NCI-H345 (cell line): ENCODE measurements around the gene CLEC20A.

ENCODE experiments used
- DNase-seq: peaks from one replicate; lab custom pipeline; 2025; lab: John Stamatoyannopoulos, UW

The CLEC20A gene

DNA sequence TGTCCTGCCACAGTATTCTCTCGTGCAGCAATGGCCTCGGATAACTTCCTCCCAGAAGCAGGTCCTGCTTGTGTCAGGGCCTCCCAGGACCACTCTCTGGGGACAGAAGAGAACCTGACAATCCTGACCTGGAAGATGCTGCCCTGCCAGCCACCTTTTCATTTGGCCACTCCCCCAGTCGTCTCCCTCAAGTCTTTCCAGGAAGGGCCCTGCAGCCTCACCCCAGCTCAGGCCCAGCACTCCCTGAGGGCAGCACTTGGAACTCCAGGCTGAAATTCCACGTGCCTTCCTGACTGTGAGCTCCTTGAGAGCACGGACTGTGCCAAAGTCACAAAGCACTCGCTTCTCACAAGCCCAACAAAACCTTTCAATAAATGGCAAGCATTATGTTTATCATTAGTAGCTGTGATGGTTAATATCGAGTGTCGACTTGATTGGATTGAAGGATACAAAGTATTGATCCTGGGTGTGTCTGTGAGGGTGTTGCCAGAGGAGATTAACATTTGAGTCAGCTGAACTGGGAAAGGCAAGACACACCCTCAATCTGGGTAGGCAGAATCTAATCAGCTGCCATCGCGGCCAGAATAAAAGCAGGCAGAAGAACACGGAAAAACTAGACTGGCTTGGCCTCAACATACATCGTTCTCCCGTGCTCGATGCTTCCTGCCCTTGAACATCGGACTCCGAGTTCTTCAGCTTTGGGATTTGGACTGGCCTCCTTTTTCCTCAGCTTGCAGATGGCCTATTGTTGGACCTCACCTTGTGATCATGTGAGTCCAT is 2.3 kb upstream of the CLEC20A start:
- DNase-seq: no peak

DNA sequence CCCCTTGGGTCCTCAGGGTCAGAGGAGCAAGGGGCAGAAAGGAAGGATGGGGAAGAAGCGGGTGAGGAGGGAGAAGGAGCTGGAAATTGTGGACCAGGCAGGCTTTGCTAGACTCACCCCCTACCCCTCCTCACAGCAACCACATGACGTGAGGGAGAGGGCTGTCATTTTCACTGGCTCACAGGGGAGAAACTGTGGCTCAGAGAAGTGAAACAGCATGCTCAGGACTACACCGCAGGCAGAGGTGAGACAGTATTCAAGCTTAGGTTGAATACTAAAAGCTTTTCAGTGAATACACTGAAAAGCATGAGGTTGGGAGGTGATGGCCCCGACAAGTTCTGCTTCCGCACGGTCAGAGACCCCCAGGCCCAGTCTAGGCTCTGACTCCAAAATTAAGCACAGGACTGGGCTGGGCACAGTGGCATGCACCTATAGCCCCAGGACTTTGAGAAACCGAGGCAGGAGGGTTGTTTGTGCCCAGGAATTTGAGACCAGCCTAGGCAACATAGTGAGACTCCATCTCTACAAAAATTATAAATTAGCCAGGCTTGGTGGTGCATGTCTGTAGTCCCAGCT is 1.2 kb upstream of the CLEC20A start:
- DNase-seq: no peak

DNA sequence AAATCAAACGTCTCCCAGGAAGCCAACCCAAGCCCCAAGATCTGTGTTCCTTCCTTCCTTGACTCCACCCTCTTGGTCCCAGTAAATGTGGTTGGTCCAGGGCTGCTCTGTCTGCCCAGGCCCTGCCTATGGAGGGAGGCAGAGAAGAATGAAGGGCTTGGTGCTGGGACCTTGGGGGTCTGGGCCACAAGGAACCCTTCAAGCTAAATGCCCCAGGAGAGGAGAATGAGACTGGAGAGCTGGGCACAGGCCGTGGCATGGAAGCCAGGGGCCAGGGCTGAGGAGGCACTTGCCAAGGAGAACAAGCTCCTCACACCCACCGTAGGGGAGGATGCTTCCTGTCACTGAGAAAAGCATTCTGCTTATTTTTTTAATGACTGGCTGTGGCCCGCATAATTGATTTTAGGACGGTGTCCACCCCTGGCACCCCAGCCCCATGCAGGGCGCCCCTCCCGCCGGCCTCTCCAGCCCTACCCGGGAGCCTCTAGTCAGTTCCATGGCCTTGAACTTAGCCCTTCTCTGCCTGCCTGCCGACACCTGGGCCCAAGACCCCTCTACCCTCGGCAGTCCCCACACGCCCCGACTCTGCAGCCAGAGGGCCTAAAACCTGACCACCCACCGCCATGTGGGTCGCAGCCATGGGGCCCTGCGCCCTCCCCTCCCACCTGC is 889 bp downstream of the CLEC20A start:
- DNase-seq: no peak

DNA sequence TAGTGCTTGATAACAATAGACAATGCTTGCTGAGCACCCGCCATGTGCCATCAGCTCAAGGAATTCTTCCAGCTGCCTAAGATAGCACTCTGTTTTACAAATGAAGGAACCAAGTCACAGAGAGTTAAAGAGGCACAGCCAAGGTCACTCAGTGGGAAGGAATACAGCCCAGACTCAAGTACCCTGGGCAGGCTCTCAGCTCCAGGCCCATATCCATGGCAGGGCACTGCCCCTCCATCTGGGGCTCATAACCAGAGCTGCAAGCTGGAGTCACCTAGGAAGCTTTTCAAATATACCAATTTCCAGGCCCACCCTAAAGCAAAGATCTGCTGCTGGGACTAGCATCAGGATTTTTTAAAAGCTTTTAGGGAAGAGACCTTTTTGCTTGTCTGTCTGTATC is 1.6 kb downstream of the CLEC20A start:
- DNase-seq: no peak

DNA sequence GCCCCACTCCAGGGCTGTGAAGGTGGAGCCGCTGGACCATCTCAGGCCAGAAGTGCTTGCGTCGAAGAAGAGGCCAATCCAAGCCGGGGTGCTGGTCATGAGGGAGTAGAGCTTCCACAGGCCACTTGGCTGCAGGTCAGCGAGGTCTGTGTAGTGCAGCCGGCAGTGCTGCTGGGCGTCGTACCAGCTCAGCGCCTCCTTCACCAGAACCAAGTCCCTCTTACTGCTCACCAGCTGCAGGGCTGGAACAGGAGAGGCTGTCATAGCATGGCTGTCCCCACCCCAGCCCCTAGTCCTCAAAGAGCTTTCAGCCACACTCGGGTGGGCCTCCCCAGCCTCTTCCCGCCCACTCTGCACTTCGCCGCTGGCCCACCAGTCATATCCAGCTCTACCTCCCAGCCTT is 2.2 kb downstream of the CLEC20A start:
- DNase-seq: no peak

DNA sequence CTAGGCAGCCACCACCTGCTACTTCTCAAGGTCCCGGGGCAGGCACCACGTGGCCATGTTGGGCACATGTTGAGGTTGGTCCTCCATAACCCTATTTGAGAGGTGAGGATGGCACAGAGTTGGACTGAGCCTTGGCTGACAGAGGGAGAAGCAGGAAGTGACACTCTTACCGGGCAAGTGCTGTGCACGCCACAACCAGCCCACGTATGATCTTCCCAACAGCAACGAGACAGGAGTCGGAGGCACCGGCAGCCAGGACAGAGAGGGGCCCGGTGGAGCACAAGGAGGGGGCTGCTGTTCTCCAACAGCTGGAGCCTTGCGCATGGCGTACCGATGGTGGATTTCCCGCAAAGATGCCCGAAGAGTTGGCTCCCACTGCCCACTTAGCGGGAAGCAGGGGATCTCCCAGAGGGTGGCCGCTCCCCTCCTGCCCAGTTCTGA is 3.4 kb downstream of the CLEC20A start:
- DNase-seq: no peak

DNA sequence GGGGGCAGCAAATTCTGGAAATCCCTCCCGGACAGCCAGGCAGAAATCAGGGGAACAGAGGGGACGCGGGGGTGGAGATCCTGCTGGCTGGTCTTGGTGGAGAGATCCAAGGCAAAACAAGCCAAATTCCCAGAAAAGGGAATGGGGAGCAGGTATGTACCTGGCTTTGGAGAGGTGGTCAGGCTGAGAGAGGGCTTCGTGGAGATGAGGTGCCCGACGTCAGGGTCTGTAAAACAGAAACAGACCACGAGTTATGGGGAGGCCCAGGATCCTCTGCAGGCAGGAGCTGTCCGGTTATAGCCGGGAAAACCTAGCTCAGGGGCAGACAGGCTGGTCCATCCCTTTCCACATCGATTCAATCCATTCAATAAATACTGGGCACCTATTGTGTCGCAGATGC is 4.4 kb downstream of the CLEC20A start:
- no peak for DNase-seq

DNA sequence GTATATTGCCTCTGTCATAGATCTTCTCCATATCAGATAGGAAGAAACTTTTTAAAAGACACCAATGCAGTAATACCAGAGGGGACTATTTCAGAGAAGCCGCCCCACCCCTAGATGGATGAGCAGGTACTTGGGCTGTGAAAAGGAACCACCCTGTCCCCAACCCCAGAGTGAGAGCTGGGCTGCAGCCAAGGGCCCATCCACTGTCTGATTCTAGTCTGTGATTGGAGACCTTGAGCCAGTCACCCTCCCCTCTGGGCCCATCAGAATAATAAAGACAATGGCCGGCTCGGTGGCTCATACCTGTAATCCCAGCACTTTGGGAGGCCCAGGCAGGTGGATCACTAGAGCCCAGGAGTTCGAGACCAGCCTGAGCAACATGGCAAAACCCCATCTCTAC is 5.0 kb downstream of the CLEC20A start:
- no peak for DNase-seq

DNA sequence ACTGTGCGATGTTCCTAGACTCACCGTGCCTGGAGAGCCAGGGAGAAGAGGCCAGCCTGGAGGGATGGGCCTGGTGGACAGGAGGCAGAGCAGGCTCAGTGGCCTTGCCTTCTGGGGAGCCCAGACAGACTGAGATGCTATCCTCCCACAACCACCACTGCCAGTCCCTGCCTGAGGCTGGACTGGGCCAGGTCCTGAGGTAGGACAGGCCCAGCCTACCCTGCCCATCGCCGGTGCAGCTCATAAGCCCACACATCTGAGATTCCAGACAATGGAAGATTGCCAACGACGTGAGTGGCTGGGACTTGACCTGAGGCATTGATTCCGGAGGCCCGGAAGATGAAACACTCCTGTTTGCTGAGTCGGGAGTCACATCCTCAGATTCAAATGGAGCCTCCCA is 5.8 kb downstream of the CLEC20A start:
- no peak for DNase-seq

DNA sequence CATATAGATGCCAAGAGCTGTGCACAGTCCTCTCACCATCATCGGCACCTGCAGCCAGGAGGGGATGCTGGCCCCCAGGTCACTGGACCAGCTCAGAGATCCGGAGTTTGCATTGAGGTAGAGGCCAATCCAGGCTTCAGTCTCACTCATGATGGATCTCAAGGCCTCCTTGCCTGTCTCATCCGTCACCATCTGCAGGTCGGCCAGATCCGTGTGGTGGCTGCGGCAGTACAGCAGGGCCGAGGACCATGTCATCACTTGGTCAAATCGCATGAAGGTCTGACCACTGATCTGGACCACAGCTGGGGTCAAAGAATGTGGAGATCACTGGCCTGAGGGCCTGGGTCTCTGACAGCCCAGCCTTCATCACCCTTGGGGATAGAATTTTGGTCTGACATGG is 6.6 kb downstream of the CLEC20A start:
- DNase-seq: no peak

DNA sequence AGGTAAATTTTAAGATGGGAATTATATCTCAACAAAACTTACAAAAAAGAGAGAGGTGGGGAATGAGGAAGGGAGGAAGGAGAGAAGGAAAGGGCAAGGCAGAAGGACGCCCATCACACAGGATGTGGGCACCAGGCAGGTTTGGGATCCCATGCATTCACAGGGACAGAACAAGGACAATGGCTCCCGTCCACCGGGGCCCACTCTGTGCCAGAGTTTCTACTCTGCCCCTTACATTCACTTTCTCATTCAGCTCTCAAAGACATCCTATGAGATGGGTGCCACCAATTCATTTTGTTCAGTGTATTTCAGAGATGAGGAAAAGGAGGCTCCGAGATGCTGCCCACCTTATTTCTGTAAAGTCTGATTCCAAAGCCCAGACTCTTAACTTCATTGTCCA is 7.4 kb downstream of the CLEC20A start:
- DNase-seq: no peak

DNA sequence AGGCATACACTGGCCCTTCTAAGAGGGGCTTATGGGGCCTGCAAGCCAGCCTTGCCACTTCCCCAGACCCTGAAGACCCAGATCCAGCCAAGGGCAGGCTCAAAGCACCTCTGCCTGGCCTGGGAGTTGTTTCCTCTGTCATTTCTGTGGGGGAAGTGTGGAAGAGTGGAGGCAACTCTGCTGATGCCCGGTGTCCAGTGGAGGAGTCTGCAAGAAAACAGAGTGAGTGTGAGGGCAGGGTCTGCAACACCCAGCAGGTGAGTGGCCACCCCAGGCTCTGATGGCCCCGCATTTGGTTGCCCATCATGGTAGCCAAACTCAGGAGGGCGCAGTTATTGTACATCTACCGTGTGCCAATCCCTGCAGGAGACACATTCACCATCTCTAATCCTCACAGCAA is 8.4 kb downstream of the CLEC20A start:
- DNase-seq: no peak

DNA sequence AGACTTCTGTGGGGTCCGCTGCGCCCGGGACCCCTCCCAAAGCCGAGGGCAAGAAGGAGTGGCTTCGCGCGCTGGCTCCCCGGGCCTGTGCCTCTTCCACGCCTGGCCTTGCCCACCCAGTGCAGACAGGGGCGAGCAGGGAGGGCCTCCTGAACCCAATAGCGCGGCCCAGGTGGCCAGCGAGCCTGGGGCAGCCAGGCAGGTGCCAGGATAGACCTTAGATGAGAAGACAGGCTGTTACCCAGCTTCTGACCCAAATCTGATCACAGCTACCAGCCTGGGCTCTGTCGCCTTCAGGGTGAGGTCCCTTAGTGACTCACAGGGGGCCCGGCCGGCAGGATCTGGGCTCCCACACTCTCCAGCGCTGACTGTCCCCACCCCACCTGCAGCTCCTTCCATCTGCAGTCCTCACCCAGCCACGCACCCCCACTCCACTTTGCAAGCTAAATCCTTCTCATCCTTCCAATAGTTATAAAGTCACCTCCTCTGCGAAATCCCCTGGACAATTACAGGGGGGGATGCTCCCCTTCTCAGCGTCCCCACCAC is 9.6 kb downstream of the CLEC20A start:
- DNase-seq: no peak

DNA sequence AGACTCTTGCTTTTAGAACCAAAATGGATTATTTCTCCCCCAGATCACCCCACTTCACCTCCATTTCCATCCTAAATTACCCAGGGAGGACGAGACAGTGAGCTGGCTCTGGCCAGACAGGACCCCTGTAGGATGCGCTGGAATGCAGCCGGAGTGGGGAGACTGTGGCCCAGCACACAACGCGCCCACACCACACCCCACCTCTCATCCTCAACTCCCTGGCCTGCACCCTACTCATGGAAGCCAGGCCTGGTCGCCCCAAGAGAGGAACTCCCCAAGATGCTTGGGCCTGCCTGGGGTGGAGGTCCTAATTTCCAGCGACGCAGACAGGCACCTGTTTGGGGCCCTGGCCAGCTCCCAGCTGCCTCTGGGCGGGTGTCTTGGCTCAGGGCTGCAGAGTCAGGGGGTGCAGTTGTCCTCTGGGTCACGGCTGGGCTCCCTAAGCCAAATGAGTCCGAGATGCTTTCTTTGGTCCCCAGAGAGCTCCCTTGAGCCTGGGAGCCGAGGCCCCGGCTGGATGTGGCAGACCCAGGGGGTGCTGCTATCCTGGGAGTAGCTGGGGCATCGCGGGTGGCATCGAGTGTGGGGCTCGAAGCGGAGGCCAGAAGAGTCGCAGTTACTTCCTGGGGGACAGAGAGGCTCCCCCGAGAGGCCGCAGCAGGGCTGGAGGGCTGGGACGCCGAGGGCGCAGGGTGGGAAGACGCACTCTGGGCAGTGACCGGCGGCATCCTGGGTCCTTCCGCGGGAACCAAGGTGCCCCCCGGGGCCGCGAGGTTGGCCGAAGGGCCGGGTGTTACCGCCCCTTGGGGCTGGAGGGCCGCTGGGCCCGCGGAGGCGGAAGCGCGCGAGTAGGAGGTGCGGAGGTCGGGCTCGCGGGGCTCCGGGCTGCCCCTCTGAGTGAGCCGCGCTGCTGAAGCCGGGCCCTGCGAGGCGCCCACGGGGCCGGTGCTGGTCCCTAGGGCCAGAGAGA is 10.4 kb downstream of the CLEC20A start:
- no peak for DNase-seq

DNA sequence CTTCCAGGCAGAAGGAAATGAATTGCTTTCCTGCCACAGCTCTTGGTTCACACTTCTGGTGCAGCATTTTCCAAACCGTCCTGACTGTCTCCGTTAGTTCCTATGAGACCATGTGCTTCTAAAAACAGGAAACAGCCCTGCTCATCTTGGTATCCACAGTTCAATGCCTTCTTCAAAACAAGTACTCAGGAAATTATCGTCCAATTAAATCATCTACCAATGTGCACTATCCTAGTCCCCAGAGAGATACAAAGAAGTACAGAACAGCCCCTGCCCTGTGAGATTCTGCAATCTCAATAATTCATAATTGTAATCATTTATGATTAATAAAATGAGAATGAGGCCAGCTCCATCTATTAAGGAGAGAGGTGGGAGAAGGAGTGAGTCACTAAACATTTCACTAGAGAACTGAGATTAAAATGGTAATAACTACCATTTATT is 11.2 kb downstream of the CLEC20A start:
- DNase-seq: no peak

DNA sequence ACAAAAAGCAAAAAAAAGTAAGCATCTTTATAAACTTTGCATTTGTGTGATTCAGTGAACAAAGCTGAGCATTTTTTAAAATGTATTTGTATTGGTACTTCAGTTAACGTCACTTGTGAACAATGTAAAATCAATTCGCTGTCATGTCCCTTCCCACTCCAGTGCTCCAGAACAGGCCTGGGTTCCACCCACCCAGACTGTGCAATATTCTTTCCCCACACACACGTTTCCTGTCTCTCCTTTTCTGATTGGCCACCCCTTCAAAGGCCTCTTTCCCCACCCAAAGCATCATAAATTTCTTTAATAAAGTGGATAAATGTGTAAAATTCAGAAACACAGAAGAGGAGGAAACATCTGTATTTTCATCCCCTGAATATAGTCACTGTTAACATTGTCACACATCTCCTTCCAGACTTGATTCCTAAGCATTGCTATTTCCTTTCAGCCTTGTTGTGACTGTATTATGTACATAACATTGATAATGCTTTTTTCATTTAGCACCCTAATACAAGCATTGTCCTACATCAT is 12.0 kb downstream of the CLEC20A start:
- DNase-seq: no peak

DNA sequence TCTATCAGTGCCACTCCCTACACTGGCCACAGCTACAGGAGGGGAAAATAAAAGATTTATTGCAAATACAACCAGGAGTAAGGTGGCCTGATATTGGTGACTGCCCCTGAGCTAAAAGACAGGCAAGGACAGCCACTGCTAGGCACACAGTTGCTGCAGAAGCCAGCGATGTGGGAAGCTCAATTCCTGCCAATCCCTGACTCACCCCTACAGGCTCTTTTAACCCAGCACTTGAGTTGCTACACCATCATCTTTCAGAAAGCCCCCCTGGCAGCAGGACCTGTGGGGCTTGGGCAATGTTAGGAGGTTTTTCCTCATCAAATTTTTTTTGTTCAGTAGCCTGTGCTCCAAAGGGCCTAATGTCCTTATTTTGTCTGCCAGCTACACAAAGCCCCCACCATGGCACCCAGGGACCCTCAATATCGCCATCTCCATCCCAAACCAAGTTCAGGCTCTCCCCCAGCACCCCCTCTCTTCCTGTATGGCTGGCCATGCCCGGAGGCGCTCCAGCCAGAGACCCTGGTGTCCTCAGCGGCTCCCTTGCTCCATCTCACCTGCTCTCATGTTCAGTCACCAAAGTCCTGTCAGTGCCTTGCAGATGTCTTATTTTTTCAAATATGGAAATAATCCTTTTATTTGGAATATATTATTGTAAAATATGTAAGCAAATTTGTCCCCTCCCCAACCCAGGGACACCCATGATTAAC is 13.4 kb downstream of the CLEC20A start:
- no peak for DNase-seq

DNA sequence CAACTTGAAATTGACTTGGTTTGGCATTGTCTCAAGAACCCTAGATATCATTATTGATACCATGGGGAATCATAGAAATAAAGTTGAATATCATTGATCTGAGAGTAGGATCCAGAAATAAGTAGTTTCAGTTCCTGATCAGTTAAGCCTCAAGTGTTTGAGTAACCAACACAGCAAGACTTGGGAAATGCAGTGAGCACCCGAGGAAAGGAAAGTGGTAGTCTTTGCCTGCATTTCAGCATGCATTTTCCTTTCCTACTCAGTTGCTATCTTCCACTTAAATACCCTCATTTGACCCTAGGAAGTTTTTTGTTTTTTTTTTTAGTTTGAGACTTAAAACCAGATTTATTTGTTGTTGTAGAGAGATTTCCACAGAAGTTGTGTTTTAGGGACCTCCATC is 18.9 kb downstream of the CLEC20A start:
- no peak for DNase-seq

DNA sequence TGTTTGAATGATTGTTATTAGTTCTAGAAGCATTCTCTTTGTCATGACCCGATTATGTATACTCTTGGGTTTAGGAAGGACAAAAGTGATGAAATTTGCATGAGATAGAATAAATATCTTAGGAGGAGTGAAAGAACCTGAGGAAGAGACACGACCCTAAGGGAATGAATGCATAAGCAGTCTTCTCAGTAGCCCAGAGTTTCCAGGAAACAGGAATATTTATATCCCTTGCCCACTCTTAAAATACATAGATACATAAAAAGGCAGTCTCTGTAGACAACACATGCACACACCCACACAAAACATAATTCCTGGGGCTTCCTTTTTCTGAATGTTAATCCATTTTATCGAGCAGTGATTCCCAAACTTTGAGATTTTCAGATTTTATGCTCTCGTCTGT is 19.4 kb downstream of the CLEC20A start:
- no peak for DNase-seq

DNA sequence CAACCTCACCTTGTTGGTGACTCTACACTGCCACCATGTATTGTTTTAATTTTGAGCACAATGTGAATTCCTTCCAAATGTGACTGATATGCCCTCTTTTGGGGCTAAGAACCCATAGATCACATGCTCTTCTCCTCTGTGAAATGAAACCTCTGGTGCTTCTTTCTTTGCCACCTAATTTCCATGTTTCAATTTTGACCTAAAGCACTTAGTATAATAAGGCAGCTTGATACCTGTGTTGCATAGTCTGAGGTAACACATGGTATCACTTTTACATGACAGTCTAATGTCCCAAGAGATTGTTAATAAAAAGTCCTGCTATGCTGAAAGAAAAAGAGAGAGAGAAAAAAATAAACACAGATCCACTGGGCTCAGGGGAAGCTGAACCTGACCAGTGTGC is 24.2 kb downstream of the CLEC20A start:
- no peak for DNase-seq

DNA sequence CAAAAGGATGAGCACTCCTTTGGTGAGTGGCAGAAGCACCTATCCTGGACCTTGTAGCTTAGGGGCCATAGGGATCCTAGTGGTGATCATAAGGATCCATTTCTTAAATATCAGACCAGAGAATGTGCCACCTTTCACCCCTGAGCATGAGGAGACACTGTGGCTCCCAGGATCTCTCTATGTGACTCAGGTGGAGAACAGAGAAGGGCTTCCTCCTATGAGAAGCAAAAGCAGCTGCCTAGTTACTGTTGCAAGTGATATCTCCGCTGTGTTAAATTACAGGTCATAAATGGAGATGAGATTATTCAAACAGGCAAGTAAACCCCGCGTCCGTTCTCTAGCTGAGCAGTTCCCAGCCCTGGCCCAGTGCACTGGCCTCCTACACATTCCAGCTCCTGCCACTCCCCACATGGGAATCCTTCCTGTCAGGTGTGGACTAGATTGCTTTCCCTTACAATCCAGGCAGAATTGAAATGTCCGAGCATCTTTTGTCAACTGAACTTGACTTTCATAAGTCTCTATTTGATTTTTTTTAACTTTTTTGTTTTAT is 26.3 kb downstream of the CLEC20A start:
- DNase-seq: no peak
